Measurements from ENCODE around the gene CTDSP2.

DNA sequence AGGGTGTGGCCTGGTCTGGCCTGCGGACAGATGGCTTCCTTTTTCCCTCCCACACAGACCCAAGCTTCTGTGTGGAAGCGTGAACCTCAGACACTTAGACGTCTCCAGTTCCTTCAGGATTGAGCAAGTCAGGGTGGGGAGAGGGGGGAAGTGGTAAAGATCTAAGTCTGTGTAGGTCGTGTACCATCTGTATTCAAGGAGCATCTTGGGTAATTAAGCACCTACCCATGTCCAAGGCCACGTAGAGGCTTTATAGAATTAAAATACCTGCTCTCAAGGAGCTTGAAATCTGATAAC is 29.7 kb downstream of the CTDSP2 start:
- TF ChIP-seq CTCF (IDR thresholded peaks at IDR 0.05; ENCODE audit: low read depth, low read length, poor library complexity, severe bottlenecking): no peak
- no peak for TF ChIP-seq EZH2phosphoT487 (IDR thresholded peaks at IDR 0.05; ENCODE audit: borderline replicate concordance, low read length)
